B cell (primary cell): Measurements from ENCODE around the gene PWWP3B. TPM values are rescaled to one million over a fixed set of nuclear protein-coding genes. Genes with fewer than 3 reads are reported as not detected.

ENCODE experiments used
- ATAC-seq: fragments of 200-7000 bp; cut with Tn5 transposase; one replicate; pipeline ENCODE4 v1.10.0; 2021; ENCODE audit warnings: low read depth, mild to moderate bottlenecking, moderate number of reproducible peaks, moderate library complexity
- CTCF ChIA-PET: fragments of 350-600 bp; sonication (Branson Sonifier 250); formaldehyde crosslinking; loops from one replicate; lab custom pipeline; 2021; ENCODE audit warnings: antibody characterized with exemption, inconsistent platforms; lab: Charles Lee
- POLR2A ChIA-PET: fragments of 350-600 bp; sonication (Branson Sonifier 250); formaldehyde crosslinking; loops from one replicate; lab custom pipeline; 2021; ENCODE audit warnings: antibody characterized with exemption; lab: Charles Lee
- DNase-seq: peaks from one replicate; pipeline ENCODE4 v3.0.0; 2013
- H2AFZ ChIP-seq: 2 replicates; pipeline ENCODE4 v1.6.1; 2012; ENCODE audit warnings: mild to moderate bottlenecking, low read depth, low read length; ENCODE audit not compliant: insufficient read depth, poor library complexity, severe bottlenecking
- H3K27ac ChIP-seq, 2 donors: 1 replicate in 1 of 2; 2 replicates in 1 of 2; pipeline ENCODE4 v1.5.1; 2012 to 2013; ENCODE audit warnings: low read length in 2 of 2, mild to moderate bottlenecking in 2 of 2, moderate library complexity in 1 of 2
- H3K27me3 ChIP-seq, 4 experiments: fragments of 200-600 bp in 1 of 4; sonication (generic) in 1 of 4; replicated peaks in 1 of 4; 1 replicate in 2 of 4; 2 replicates in 2 of 4; pipeline versions ENCODE4 v1.6.1 to v1.7.0; 2013 to 2016; ENCODE audit warnings: low read length in 3 of 4, mild to moderate bottlenecking in 2 of 4, mixed read lengths in 1 of 4, moderate library complexity in 1 of 4; ENCODE audit not compliant: insufficient read depth in 4 of 4, control insufficient read depth in 3 of 4; ENCODE audit errors: control extremely low read depth in 1 of 4
- H3K36me3 ChIP-seq, 2 experiments: replicated peaks in 1 of 2; 1 replicate in 1 of 2; 2 replicates in 1 of 2; pipeline versions ENCODE4 v1.6.1 to v1.7.1; 2013; ENCODE audit warnings: low read length in 1 of 2; ENCODE audit not compliant: insufficient read depth in 2 of 2, control insufficient read depth in 1 of 2; ENCODE audit errors: control extremely low read depth in 1 of 2, extremely low read depth in 1 of 2
- H3K4me1 ChIP-seq, 2 donors: fragments of 200-600 bp in 1 of 2; sonication (generic) in 1 of 2; 1 replicate in 1 of 2; 2 replicates in 1 of 2; pipeline versions ENCODE4 v1.5.1 to v1.6.1; 2013 to 2017; ENCODE audit warnings: low read length in 2 of 2; ENCODE audit not compliant: control insufficient read depth in 2 of 2, insufficient read depth in 2 of 2
- H3K4me2 ChIP-seq: replicated peaks from 2 replicates; pipeline ENCODE3; 2012; ENCODE audit warnings: mild to moderate bottlenecking, low read depth, low read length; ENCODE audit not compliant: poor library complexity, severe bottlenecking
- H3K4me3 ChIP-seq, 5 experiments: fragments of 200-600 bp in 1 of 5; sonication (generic) in 1 of 5; 1 replicate in 3 of 5; 2 replicates in 2 of 5; pipeline versions ENCODE4 v1.5.1 to v1.7.0; 2011 to 2016; ENCODE audit warnings: low read length in 4 of 5, mild to moderate bottlenecking in 4 of 5, low read depth in 2 of 5, control low read depth in 1 of 5, moderate library complexity in 1 of 5; ENCODE audit not compliant: insufficient read depth in 1 of 5; ENCODE audit errors: control extremely low read depth in 1 of 5, extremely low read depth in 1 of 5
- H3K79me2 ChIP-seq: fragments of 200-600 bp; sonication (generic); one replicate; pipeline ENCODE4 v1.6.0; 2016; ENCODE audit warnings: low read length; ENCODE audit not compliant: control insufficient read depth, insufficient read depth
- H3K9ac ChIP-seq: fragments of 200-600 bp; sonication (generic); 2 replicates; pipeline ENCODE4 v1.6.1; 2017; ENCODE audit warnings: mild to moderate bottlenecking, low read length, moderate library complexity
- H3K9me3 ChIP-seq, 3 donors: one replicate each; pipeline versions ENCODE4 v1.6.1 to v1.7.1; 2013; ENCODE audit warnings: low read length in 2 of 3; ENCODE audit not compliant: control insufficient read depth in 2 of 3, insufficient read depth in 1 of 3; ENCODE audit errors: control extremely low read depth in 1 of 3
- H4K20me1 ChIP-seq: 2 replicates; pipeline ENCODE4 v1.6.0; 2012; ENCODE audit warnings: mild to moderate bottlenecking, low read length; ENCODE audit not compliant: insufficient read depth, control insufficient read depth, poor library complexity, severe bottlenecking
- H3K27ac Mint-ChIP-seq: one replicate; pipeline ENCODE4 v1.8.0; 2021; ENCODE audit warnings: mixed read lengths
- H3K27me3 Mint-ChIP-seq: one replicate; pipeline ENCODE4 v1.8.0; 2021; ENCODE audit warnings: mixed read lengths
- H3K4me1 Mint-ChIP-seq: one replicate; pipeline ENCODE4 v1.8.0; 2021; ENCODE audit warnings: mixed read lengths
- H3K4me3 Mint-ChIP-seq: one replicate; pipeline ENCODE4 v1.8.0; 2021; ENCODE audit warnings: mixed read lengths
- H3K9me3 Mint-ChIP-seq: one replicate; pipeline ENCODE4 v1.8.0; 2022; ENCODE audit warnings: mixed read lengths; ENCODE audit not compliant: insufficient read depth
- CTCF ChIP-seq: fragments of 200-600 bp; IDR thresholded peaks from one replicate; pipeline ENCODE4 v1.8.0; 2022; ENCODE audit warnings: antibody characterized with exemption, mild to moderate bottlenecking
- EZH2 ChIP-seq: IDR thresholded peaks from 2 replicates; pipeline ENCODE4 v1.6.1; 2012; ENCODE audit warnings: borderline replicate concordance, low read depth, mild to moderate bottlenecking, moderate library complexity, low read length; ENCODE audit not compliant: insufficient read depth, poor library complexity, severe bottlenecking
- WGBS: methylation state at CpG from one replicate; pipeline ENCODE4 v1.1.5; 2013; ENCODE audit warnings: missing lambda C conversion rate; ENCODE audit not compliant: insufficient coverage; 5-methylcytosine and 5-hydroxymethylcytosine counted together
- intact Hi-C: fragments of 100-400 bp; cut with micrococcal nuclease; formaldehyde crosslinking; loops from one replicate; pipeline ENCODE4 v1.10.0; 2022
- polyA plus RNA-seq: library from polyadenylated mRNA; depleted of rRNA; stranded (reverse); fragments of >200 nt; gene quantifications from 2 replicates; pipeline ENCODE4 v1.2.3, GENCODE V29; 2012
- total RNA-seq, 2 donors: library from RNA; stranded (reverse); fragments of 120-200 nt in 1 of 2; gene quantifications; 1 replicate in 1 of 2; 2 replicates in 1 of 2; pipeline versions ENCODE4 v1.2.3 to v1.2.4, GENCODE V29; 2013 to 2022

Gene PWWP3B
- total and polyA plus RNA-seq, 2 donors (not counting 1 experiment from before 2014, with no cell fraction given) = not detected

- Histone ChIP-seq H3K9me3 (no peaks in the 10 kb centered on the region), H2AFZ (no peak overlapping the region), H4K20me1 (no peaks in the 10 kb centered on the region), H3K9ac (no peak overlapping the region), H3K4me2 (no peak overlapping the region), H3K4me1 (no peaks in the 10 kb centered on the region), H3K79me2 (no peaks in the 10 kb centered on the region), H3K4me3 (no peak overlapping the region), H3K27ac (no peak overlapping the region), H3K27me3 (no peaks in the 10 kb centered on the region), H3K36me3 (no peaks in the 10 kb centered on the region)
- no peak for DNase-seq
- Mint-ChIP-seq H3K4me1 (no peaks in the 10 kb centered on the region), H3K9me3 (no peaks in the 10 kb centered on the region), H3K4me3 (no peak overlapping the region), H3K27ac (no peak overlapping the region), H3K27me3 (no peaks in the 10 kb centered on the region)
- TF ChIP-seq EZH2 (no peak), CTCF (no peak)
- WGBS = 29% methylated on average over 1 of the region's 5 CpGs
- no peak for ATAC-seq
- intact Hi-C loops = loop anchor here (10.0 kb wide), 1 partner anchor 180 kb away; no protein-coding TSS in a partner anchor
- CTCF ChIA-PET = no interaction called here
- POLR2A ChIA-PET = no interaction called here
These were observed 23.1 kb upstream of the PWWP3B start for GRCh38 chrX:106144755-106145639.

GRCh38 chrX:106150701-106151100 is 17.4 kb upstream of the PWWP3B start:
- Mint-ChIP-seq H3K4me3 (no peak overlapping the region), H3K4me1 (no peaks in the 10 kb centered on the region), H3K9me3 (no peaks in the 10 kb centered on the region), H3K27ac (no peak overlapping the region), H3K27me3 (no peaks in the 10 kb centered on the region)
- Histone ChIP-seq H3K9me3 (no peaks in the 10 kb centered on the region), H3K9ac (no peak overlapping the region), H3K27me3 (no peaks in the 10 kb centered on the region), H4K20me1 (no peaks in the 10 kb centered on the region), H3K4me1 (no peaks in the 10 kb centered on the region), H2AFZ (no peak overlapping the region), H3K79me2 (no peaks in the 10 kb centered on the region), H3K36me3 (no peaks in the 10 kb centered on the region), H3K4me2 (no peak overlapping the region), H3K27ac (no peak overlapping the region), H3K4me3 (no peak overlapping the region)
- no peak for TF ChIP-seq CTCF
- no peak for TF ChIP-seq EZH2
- no CpG with 5 or more reads among the region's 2 CpGs for WGBS
- ChIA-PET POLR2A (no interaction called here), CTCF (no interaction called here)
- ATAC-seq (no peak), DNase-seq (no peak)
- intact Hi-C loops = no loop called here
